ENCODE data around the gene MSL1.
"Not testable (repeated sequence)": the region's sequence is repeated elsewhere in the genome, so short reads cannot be mapped to it uniquely, and the experiment has no call there.

MSL1 gene

GRCh38 chr17:40124279-40125141 is 2.7 kb downstream of the MSL1 start:
- H3K36me3 ChIP-seq (ENCODE audit: insufficient read depth, low read length): peaks cover 26% of the 10 kb centered on the region

DNA sequence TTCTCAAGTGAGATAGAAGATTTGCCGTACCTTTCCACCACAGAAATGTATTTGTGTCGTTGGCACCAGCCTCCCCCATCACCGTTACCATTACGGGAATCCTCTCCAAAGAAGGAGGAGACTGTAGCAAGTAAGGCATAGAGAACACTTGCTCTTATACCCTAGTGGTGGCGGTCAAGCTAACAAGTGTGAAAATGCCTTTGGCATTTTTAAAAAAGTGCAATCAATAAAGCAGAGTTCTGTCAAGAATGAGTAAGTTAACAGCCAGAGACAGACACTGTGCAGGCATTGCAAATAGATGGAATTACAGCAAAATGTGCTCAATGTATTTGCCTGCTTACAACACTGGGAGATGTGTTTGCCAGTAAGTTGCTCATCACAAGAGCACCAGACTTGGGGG is 7.7 kb downstream of the MSL1 start:
- peaks cover 7% of the 10 kb centered on the region for H3K4me1 ChIP-seq (ENCODE audit: control insufficient read depth, insufficient read depth, low read length)
- no peaks in the 10 kb centered on the region for H3K9me3 ChIP-seq (replicated peaks; ENCODE audit: low read length)
- peaks cover 73% of the 10 kb centered on the region for H3K36me3 ChIP-seq (ENCODE audit: insufficient read depth, low read length)
- no peak overlapping the region for H3K4me2 ChIP-seq (ENCODE audit: low read length)
- H3K4me3 ChIP-seq (ENCODE audit: low read length): no peak overlapping the region
- H3K27me3 ChIP-seq (ENCODE audit: control insufficient read depth, insufficient read depth, low read length): no peaks in the 10 kb centered on the region
- H3K9ac ChIP-seq (ENCODE audit: low read depth, low read length): no peak overlapping the region

More at GRCh38 chr17:40124279-40125141, 2.7 kb downstream of the MSL1 start:
- Histone ChIP-seq H3K4me3 (ENCODE audit: low read length) (peak overlapping the region; percentile 84), H3K4me1 (ENCODE audit: control insufficient read depth, insufficient read depth, low read length) (peaks cover 18% of the 10 kb centered on the region), H3K27me3 (ENCODE audit: control insufficient read depth, insufficient read depth, low read length) (no peaks in the 10 kb centered on the region), H3K4me2 (ENCODE audit: low read length) (peak overlapping the region; percentile 86), H3K9ac (ENCODE audit: low read depth, low read length) (peak overlapping the region; percentile 90), H3K9me3 (replicated peaks; ENCODE audit: low read length) (no peaks in the 10 kb centered on the region)

GRCh38 chr17:40130352-40131042 is 8.7 kb downstream of the MSL1 start:
- Histone ChIP-seq H3K27me3 (ENCODE audit: control insufficient read depth, insufficient read depth, low read length) (no peaks in the 10 kb centered on the region), H3K4me1 (ENCODE audit: control insufficient read depth, insufficient read depth, low read length) (peaks cover 2% of the 10 kb centered on the region), H3K9ac (ENCODE audit: low read depth, low read length) (no peak overlapping the region), H3K9me3 (replicated peaks; ENCODE audit: low read length) (no peaks in the 10 kb centered on the region), H3K36me3 (ENCODE audit: insufficient read depth, low read length) (peaks cover 81% of the 10 kb centered on the region), H3K4me3 (ENCODE audit: low read length) (no peak overlapping the region), H3K4me2 (ENCODE audit: low read length) (no peak overlapping the region)

- Histone ChIP-seq H3K9me3 (replicated peaks; ENCODE audit: low read length) (no peaks in the 10 kb centered on the region), H3K4me1 (ENCODE audit: control insufficient read depth, insufficient read depth, low read length) (peaks cover 4% of the 10 kb centered on the region), H3K36me3 (ENCODE audit: insufficient read depth, low read length) (peaks cover 78% of the 10 kb centered on the region), H3K9ac (ENCODE audit: low read depth, low read length) (no peak overlapping the region), H3K4me3 (ENCODE audit: low read length) (no peak overlapping the region), H3K27me3 (ENCODE audit: control insufficient read depth, insufficient read depth, low read length) (no peaks in the 10 kb centered on the region), H3K4me2 (ENCODE audit: low read length) (no peak overlapping the region)
Observed at GRCh38 chr17:40134184-40134583, 12.4 kb downstream of the MSL1 start.

GRCh38 chr17:40135817-40136216 is 14.0 kb downstream of the MSL1 start:
- no peaks in the 10 kb centered on the region for H3K9me3 ChIP-seq (replicated peaks; ENCODE audit: low read length)
- peaks cover 62% of the 10 kb centered on the region for H3K36me3 ChIP-seq (ENCODE audit: insufficient read depth, low read length)
- H3K4me1 ChIP-seq (ENCODE audit: control insufficient read depth, insufficient read depth, low read length): peaks cover 8% of the 10 kb centered on the region
- H3K4me3 ChIP-seq (ENCODE audit: low read length): no peak overlapping the region
- no peaks in the 10 kb centered on the region for H3K27me3 ChIP-seq (ENCODE audit: control insufficient read depth, insufficient read depth, low read length)
- no peak overlapping the region for H3K9ac ChIP-seq (ENCODE audit: low read depth, low read length)
- no peak overlapping the region for H3K4me2 ChIP-seq (ENCODE audit: low read length)

DNA sequence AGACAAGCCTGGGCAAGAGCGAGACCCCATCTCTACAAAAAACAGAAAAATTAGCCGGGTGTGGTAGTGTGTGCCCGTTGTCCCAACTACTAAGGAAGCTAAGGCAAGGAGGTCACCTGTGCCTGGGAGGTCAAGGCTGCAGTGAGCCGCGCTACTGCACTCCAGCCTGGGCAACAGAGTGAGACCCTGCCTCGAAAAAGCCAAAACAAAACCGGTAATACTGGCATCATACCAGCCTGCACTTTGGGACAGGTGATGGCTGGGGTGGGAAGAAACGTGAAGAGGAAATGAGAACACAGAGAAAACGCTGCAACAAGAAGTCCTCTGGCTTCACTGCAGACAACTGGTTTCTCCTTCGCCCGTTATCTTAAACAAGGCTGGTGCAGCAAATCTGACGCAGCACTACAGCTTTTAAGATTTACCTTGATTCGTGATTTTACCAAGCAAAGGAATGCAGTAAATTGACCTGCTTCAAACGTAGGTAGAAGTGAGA is 17.8 kb downstream of the MSL1 start:
- peak overlapping the region; percentile 72 for H3K4me3 ChIP-seq (ENCODE audit: low read length)
- peak overlapping the region; percentile 78 for H3K9ac ChIP-seq (ENCODE audit: low read depth, low read length)
- H3K9me3 ChIP-seq (replicated peaks; ENCODE audit: low read length): no peaks in the 10 kb centered on the region
- H3K27me3 ChIP-seq (ENCODE audit: control insufficient read depth, insufficient read depth, low read length): no peaks in the 10 kb centered on the region
- peaks cover 37% of the 10 kb centered on the region for H3K36me3 ChIP-seq (ENCODE audit: insufficient read depth, low read length)
- H3K4me1 ChIP-seq (ENCODE audit: control insufficient read depth, insufficient read depth, low read length): peaks cover 22% of the 10 kb centered on the region
- H3K4me2 ChIP-seq (ENCODE audit: low read length): peak overlapping the region; percentile 82

GRCh38 chr17:40143166-40143565 is 21.4 kb downstream of the MSL1 start:
- not testable (repeated sequence) for H3K27me3 ChIP-seq (ENCODE audit: control insufficient read depth, insufficient read depth, low read length); H3K9me3 ChIP-seq (replicated peaks; ENCODE audit: low read length); H3K4me3 ChIP-seq (ENCODE audit: low read length); H3K4me2 ChIP-seq (ENCODE audit: low read length); H3K9ac ChIP-seq (ENCODE audit: low read depth, low read length)
- Histone ChIP-seq H3K36me3 (ENCODE audit: insufficient read depth, low read length) (peaks cover 24% of the 10 kb centered on the region), H3K4me1 (ENCODE audit: control insufficient read depth, insufficient read depth, low read length) (peaks cover 22% of the 10 kb centered on the region)

- H3K9me3 ChIP-seq (replicated peaks; ENCODE audit: low read length): no peaks in the 10 kb centered on the region
- H3K4me1 ChIP-seq (ENCODE audit: control insufficient read depth, insufficient read depth, low read length): peaks cover 14% of the 10 kb centered on the region
- no peak overlapping the region for H3K9ac ChIP-seq (ENCODE audit: low read depth, low read length)
- no peak overlapping the region for H3K4me3 ChIP-seq (ENCODE audit: low read length)
- H3K27me3 ChIP-seq (ENCODE audit: control insufficient read depth, insufficient read depth, low read length): no peaks in the 10 kb centered on the region
- H3K4me2 ChIP-seq (ENCODE audit: low read length): no peak overlapping the region
- peaks cover 46% of the 10 kb centered on the region for H3K36me3 ChIP-seq (ENCODE audit: insufficient read depth, low read length)
Observed at GRCh38 chr17:40145476-40145875, 23.7 kb downstream of the MSL1 start.

GRCh38 chr17:40148527-40148926 is 26.8 kb downstream of the MSL1 start:
- no peak overlapping the region for H3K4me2 ChIP-seq (ENCODE audit: low read length)
- no peaks in the 10 kb centered on the region for H3K27me3 ChIP-seq (ENCODE audit: control insufficient read depth, insufficient read depth, low read length)
- H3K4me1 ChIP-seq (ENCODE audit: control insufficient read depth, insufficient read depth, low read length): peaks cover 7% of the 10 kb centered on the region
- peaks cover 56% of the 10 kb centered on the region for H3K36me3 ChIP-seq (ENCODE audit: insufficient read depth, low read length)
- H3K9ac ChIP-seq (ENCODE audit: low read depth, low read length): no peak overlapping the region
- H3K4me3 ChIP-seq (ENCODE audit: low read length): no peak overlapping the region
- no peaks in the 10 kb centered on the region for H3K9me3 ChIP-seq (replicated peaks; ENCODE audit: low read length)

GRCh38 chr17:40150276-40150675 is 28.5 kb downstream of the MSL1 start:
- Histone ChIP-seq H3K9me3 (replicated peaks; ENCODE audit: low read length) (no peaks in the 10 kb centered on the region), H3K4me1 (ENCODE audit: control insufficient read depth, insufficient read depth, low read length) (peaks cover 10% of the 10 kb centered on the region), H3K4me3 (ENCODE audit: low read length) (no peak overlapping the region), H3K4me2 (ENCODE audit: low read length) (no peak overlapping the region), H3K9ac (ENCODE audit: low read depth, low read length) (no peak overlapping the region), H3K27me3 (ENCODE audit: control insufficient read depth, insufficient read depth, low read length) (no peaks in the 10 kb centered on the region), H3K36me3 (ENCODE audit: insufficient read depth, low read length) (peaks cover 72% of the 10 kb centered on the region)

GRCh38 chr17:40151414-40151963 is 29.7 kb downstream of the MSL1 start:
- H3K36me3 ChIP-seq (ENCODE audit: insufficient read depth, low read length): peaks cover 70% of the 10 kb centered on the region

More at GRCh38 chr17:40151414-40151963, 29.7 kb downstream of the MSL1 start:
- no peak overlapping the region for H3K4me2 ChIP-seq (ENCODE audit: low read length)
- no peaks in the 10 kb centered on the region for H3K27me3 ChIP-seq (ENCODE audit: control insufficient read depth, insufficient read depth, low read length)
- H3K4me1 ChIP-seq (ENCODE audit: control insufficient read depth, insufficient read depth, low read length): peaks cover 10% of the 10 kb centered on the region
- H3K4me3 ChIP-seq (ENCODE audit: low read length): no peak overlapping the region
- H3K9me3 ChIP-seq (replicated peaks; ENCODE audit: low read length): no peaks in the 10 kb centered on the region
- no peak overlapping the region for H3K9ac ChIP-seq (ENCODE audit: low read depth, low read length)
